ENCODE data around the gene CSH2.
"Not testable (repeated sequence)": the region's sequence is repeated elsewhere in the genome, so short reads cannot be mapped to it uniquely, and the experiment has no call there.

The CSH2 gene

GRCh38 chr17:63880706-63881105 lies 7.2 kb upstream of the CSH2 start:
- Histone ChIP-seq H3K27me3 (ENCODE audit: insufficient read depth, poor library complexity, severe bottlenecking) (no peaks in the 10 kb centered on the region), H3K4me3 (replicated peaks; ENCODE audit: insufficient read depth, low read length) (no peak overlapping the region), H3K27ac (replicated peaks) (no peak overlapping the region)
- TF ChIP-seq POLR2AphosphoS5 (IDR thresholded peaks at IDR 0.05; ENCODE audit: low read depth) (no peak), GABPA (IDR thresholded peaks at IDR 0.05; ENCODE audit: low read depth) (no peak), CTCF (IDR thresholded peaks at IDR 0.05; ENCODE audit: insufficient read depth, low read length) (no peak), SPI1 (IDR thresholded peaks at IDR 0.05; ENCODE audit: borderline replicate concordance, low read depth) (no peak)
- TF ChIP-seq, protein P1, sequence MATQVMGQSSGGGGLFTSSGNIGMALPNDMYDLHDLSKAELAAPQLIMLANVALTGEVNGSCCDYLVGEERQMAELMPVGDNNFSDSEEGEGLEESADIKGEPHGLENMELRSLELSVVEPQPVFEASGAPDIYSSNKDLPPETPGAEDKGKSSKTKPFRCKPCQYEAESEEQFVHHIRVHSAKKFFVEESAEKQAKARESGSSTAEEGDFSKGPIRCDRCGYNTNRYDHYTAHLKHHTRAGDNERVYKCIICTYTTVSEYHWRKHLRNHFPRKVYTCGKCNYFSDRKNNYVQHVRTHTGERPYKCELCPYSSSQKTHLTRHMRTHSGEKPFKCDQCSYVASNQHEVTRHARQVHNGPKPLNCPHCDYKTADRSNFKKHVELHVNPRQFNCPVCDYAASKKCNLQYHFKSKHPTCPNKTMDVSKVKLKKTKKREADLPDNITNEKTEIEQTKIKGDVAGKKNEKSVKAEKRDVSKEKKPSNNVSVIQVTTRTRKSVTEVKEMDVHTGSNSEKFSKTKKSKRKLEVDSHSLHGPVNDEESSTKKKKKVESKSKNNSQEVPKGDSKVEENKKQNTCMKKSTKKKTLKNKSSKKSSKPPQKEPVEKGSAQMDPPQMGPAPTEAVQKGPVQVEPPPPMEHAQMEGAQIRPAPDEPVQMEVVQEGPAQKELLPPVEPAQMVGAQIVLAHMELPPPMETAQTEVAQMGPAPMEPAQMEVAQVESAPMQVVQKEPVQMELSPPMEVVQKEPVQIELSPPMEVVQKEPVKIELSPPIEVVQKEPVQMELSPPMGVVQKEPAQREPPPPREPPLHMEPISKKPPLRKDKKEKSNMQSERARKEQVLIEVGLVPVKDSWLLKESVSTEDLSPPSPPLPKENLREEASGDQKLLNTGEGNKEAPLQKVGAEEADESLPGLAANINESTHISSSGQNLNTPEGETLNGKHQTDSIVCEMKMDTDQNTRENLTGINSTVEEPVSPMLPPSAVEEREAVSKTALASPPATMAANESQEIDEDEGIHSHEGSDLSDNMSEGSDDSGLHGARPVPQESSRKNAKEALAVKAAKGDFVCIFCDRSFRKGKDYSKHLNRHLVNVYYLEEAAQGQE (IDR thresholded peaks at IDR 0.05; ENCODE audit: insufficient replicate concordance, low read depth) = no peak
- DNase-seq (ENCODE audit: low read depth in 1 of 2, low spot score in 1 of 2) = no peak

DNA sequence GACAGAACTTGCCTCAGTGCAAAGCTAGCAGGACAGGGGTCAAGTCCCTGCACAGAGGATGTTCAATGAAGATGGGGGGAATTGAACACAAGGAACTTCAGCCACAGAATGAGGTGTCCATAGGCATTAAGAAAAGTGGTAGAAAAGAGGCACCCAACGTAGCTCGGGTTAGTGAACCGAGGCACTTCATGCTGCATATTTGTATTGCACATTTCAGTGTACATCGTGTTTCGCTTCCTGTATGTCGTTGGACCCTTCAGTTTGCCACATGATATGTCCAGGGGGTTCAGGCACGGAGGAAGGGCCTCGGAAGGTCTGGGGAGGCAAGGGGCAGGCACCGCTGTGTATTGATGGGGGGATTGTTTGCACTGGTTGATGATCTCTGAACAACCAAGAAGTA lies 4.9 kb upstream of the CSH2 start:
- DNase-seq (ENCODE audit: low read depth in 1 of 2, low spot score in 1 of 2); H3K4me3 ChIP-seq (replicated peaks; ENCODE audit: insufficient read depth, low read length); H3K27me3 ChIP-seq (ENCODE audit: insufficient read depth, poor library complexity, severe bottlenecking); H3K27ac ChIP-seq (replicated peaks): not testable (repeated sequence)

DNA sequence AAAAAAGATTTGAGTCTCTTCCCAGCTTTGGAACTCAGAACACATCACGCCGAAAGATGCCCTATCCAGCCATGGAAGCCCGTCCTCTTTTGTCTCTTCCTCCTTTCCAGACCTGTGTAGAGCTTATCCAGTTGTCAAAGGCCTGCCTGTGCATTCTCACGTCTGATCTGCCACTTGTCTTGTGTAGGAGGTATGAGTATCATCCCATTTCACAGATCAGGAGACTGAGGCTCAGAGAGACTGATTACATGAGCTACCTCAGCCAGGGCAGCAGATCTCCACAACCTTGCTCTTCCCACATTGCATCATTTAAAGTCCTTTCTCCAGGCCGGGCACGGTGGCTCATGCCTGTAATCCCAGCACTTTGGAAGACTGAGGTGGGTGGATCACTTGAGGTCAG lies 1.2 kb upstream of the CSH2 start:
- not testable (repeated sequence) for H3K4me3 ChIP-seq (replicated peaks; ENCODE audit: insufficient read depth, low read length); DNase-seq (ENCODE audit: low read depth in 1 of 2, low spot score in 1 of 2); H3K27ac ChIP-seq (replicated peaks); H3K27me3 ChIP-seq (ENCODE audit: insufficient read depth, poor library complexity, severe bottlenecking)

DNA sequence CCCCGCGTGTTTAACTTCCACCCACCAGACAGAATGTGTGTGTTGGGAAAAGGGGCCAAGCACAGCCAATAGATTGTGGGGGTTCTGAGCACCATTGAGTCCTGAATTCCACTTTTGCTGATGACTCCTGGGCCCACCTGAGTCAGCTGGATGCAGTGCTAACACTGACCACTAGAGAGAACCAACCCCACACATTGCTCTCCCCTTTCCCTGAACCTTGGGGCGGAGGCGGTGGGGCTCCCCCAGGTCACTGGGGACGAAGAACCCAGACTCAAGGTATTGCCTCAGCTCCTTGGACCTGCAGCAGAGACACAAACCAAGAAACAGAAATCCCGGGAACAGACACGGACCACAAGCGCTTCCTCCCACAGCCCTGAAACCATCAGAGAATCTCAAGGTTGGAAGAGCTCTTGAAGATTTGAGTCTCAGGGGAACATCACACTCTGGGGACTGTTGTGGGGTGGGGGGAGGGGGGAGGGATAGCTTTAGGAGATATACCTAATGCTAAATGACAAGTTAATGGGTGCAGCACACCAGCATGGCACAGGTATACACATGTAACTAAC lies 667 bp upstream of the CSH2 start:
- not testable (repeated sequence) for H3K27ac ChIP-seq (replicated peaks); DNase-seq (ENCODE audit: low read depth in 1 of 2, low spot score in 1 of 2); H3K27me3 ChIP-seq (ENCODE audit: insufficient read depth, poor library complexity, severe bottlenecking)

GRCh38 chr17:63871646-63872365 lies 1.7 kb downstream of the CSH2 start:
- not testable (repeated sequence) for DNase-seq (ENCODE audit: low read depth in 1 of 2, low spot score in 1 of 2); H3K4me3 ChIP-seq (replicated peaks; ENCODE audit: insufficient read depth, low read length); H3K27me3 ChIP-seq (ENCODE audit: insufficient read depth, poor library complexity, severe bottlenecking); H3K27ac ChIP-seq (replicated peaks)

More for the DNA sequence above, 667 bp upstream of the CSH2 start:
- H3K4me3 ChIP-seq (replicated peaks; ENCODE audit: insufficient read depth, low read length) = not testable (repeated sequence)

DNA sequence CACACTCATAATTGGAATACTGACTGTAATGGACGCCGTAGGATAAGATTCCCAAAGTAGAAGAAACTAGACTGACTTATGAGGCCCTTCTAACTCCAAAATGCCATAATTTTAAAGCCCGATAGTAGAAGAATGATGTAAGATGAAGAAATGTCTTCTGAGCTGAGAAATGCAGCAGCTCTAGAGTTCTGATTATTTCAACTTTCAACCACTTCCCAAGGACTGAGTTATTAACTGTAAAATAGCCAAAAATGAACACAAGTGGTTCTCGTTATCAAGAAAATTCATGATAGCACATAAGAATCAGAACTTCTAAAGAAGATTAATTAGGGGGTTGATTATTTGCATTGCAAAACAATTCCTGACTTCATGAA lies 3.2 kb downstream of the CSH2 start:
- DNase-seq (ENCODE audit: low read depth in 1 of 2, low spot score in 1 of 2); H3K27me3 ChIP-seq (ENCODE audit: insufficient read depth, poor library complexity, severe bottlenecking); H3K4me3 ChIP-seq (replicated peaks; ENCODE audit: insufficient read depth, low read length); H3K27ac ChIP-seq (replicated peaks): not testable (repeated sequence)

DNA sequence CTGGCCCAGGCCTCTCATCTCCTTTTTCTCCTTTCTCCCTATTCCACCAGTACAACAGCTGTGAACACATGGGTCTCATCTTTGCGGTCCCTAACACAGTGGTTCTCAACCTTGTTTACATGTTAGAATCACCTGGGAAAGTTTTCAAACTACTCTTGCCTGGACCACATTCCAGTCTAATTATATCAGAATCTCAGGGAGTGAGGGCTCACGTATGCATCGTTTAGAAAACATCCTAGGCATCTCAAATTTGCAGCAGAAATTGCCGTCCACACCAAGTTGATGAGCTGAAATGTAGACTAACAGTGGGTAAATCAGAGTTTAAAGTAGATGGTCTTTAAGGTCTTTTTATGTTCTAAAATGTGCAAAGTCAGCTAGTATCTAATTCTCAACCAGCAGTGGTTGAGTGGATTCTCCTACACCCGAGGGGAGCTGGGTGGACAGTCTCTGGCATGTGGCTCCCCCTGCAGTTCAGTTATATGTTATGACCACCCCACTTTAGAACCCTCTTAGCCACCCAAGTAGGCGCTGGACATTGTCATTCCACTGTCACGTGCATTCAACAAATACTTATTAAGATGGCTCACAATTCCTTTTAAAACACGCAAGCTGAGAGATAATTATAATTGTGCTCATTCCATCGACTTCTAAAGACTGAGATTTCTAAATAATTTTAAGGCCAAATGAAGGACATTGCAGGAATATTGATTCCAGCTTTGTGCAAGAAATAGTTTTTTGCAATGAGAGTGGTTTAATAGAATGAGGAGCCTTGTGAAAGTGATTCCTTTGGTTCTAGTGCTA lies 3.8 kb downstream of the CSH2 start:
- DNase-seq (ENCODE audit: low read depth in 1 of 2, low spot score in 1 of 2); H3K4me3 ChIP-seq (replicated peaks; ENCODE audit: insufficient read depth, low read length); H3K27ac ChIP-seq (replicated peaks); H3K27me3 ChIP-seq (ENCODE audit: insufficient read depth, poor library complexity, severe bottlenecking): not testable (repeated sequence)

DNA sequence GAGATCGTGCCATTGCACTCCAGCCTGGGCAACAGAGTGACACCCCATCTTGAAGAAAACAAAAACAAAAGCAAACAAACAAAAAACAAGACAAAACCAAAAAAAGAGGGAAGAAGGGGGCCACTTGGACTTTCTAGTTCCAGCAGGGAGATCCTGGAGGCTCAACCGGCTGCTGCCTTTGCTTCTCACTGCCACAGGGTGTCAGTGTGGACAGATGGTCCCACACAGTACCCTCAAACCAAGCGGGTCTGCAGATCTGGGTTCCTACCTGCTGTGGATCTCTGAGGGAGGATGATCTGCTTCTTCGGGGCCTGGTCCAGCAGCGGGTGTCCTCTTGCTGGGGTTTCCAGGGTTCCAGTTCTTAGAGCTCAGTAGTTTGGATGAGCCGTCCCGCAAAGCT lies 6.9 kb downstream of the CSH2 start:
- not testable (repeated sequence) for H3K27me3 ChIP-seq (ENCODE audit: insufficient read depth, poor library complexity, severe bottlenecking); DNase-seq (ENCODE audit: low read depth in 1 of 2, low spot score in 1 of 2); H3K4me3 ChIP-seq (replicated peaks; ENCODE audit: insufficient read depth, low read length); H3K27ac ChIP-seq (replicated peaks)

All from HL-60 (cell line).